Liver (tissue), 9 donors: Measurements from ENCODE around the gene UBE3B. TPM values are rescaled to one million over a fixed set of nuclear protein-coding genes. Genes with fewer than 3 reads are reported as not detected.

Experiments
- DNase-seq: peaks from one replicate; pipeline ENCODE4 v3.0.0-alpha.2; 2017; ENCODE audit warnings: low spot score
- H3K27ac ChIP-seq, 2 donors: one replicate each; pipeline ENCODE4 v1.7.0; 2013; ENCODE audit warnings: inconsistent platforms in 2 of 2, low read length in 2 of 2, control low read depth in 1 of 2, low read depth in 1 of 2, mild to moderate bottlenecking in 1 of 2
- H3K27me3 ChIP-seq, 4 donors: one replicate each; pipeline versions ENCODE4 v1.6.1 to v1.7.0; 2013; ENCODE audit warnings: low read length in 3 of 4, inconsistent platforms in 1 of 4, mild to moderate bottlenecking in 1 of 4, moderate library complexity in 1 of 4; ENCODE audit not compliant: control insufficient read depth in 4 of 4, insufficient read depth in 4 of 4
- H3K36me3 ChIP-seq, 4 donors: one replicate each; pipeline versions ENCODE4 v1.6.1 to v1.7.0; 2013; ENCODE audit warnings: low read length in 3 of 4, mild to moderate bottlenecking in 3 of 4, low read depth in 1 of 4, moderate library complexity in 1 of 4; ENCODE audit not compliant: control insufficient read depth in 4 of 4, insufficient read depth in 3 of 4
- H3K4me1 ChIP-seq, 4 donors: one replicate each; pipeline versions ENCODE4 v1.6.1 to v1.7.0; 2013; ENCODE audit warnings: low read length in 3 of 4, mild to moderate bottlenecking in 3 of 4, moderate library complexity in 1 of 4; ENCODE audit not compliant: control insufficient read depth in 4 of 4, insufficient read depth in 4 of 4
- H3K4me3 ChIP-seq, 3 donors: one replicate each; pipeline versions ENCODE4 v1.6.1 to v1.7.0; 2013; ENCODE audit warnings: low read length in 3 of 3, control low read depth in 1 of 3, low read depth in 1 of 3, mild to moderate bottlenecking in 1 of 3
- H3K9ac ChIP-seq, 2 donors: one replicate each; pipeline ENCODE4 v1.7.0; 2013; ENCODE audit warnings: low read length in 2 of 2, mild to moderate bottlenecking in 2 of 2, moderate library complexity in 2 of 2, control low read depth in 1 of 2, low read depth in 1 of 2
- H3K9me3 ChIP-seq, 4 donors: one replicate each; pipeline versions ENCODE4 v1.6.1 to v1.7.0; 2013; ENCODE audit warnings: low read length in 3 of 4; ENCODE audit not compliant: control insufficient read depth in 4 of 4
- ATF3 ChIP-seq: IDR thresholded peaks from 2 replicates; pipeline ENCODE4 v1.6.1; 2016; ENCODE audit warnings: antibody characterized with exemption
- EGR1 ChIP-seq, 2 donors: IDR thresholded peaks; 2 replicates each; pipeline ENCODE4 v1.6.1; 2016 to 2018; ENCODE audit warnings: antibody characterized with exemption in 2 of 2, low read depth in 2 of 2
- FOXA1 ChIP-seq: IDR thresholded peaks from 2 replicates; pipeline ENCODE4 v1.6.1; 2016; ENCODE audit warnings: antibody characterized with exemption
- FOXA2 ChIP-seq: IDR thresholded peaks from 2 replicates; pipeline ENCODE4 v1.6.1; 2016; ENCODE audit warnings: antibody characterized with exemption
- GABPA ChIP-seq, 2 donors: IDR thresholded peaks in 1 of 2; conservative IDR thresholded peaks in 1 of 2; 2 replicates each; pipeline ENCODE4 v1.6.1; 2016; ENCODE audit warnings: antibody characterized with exemption in 2 of 2, mild to moderate bottlenecking in 1 of 2, moderate library complexity in 1 of 2
- HNF4A ChIP-seq, 2 donors: conservative IDR thresholded peaks; 2 replicates each; pipeline ENCODE4 v1.6.1; 2016; ENCODE audit warnings: antibody characterized with exemption in 2 of 2, mild to moderate bottlenecking in 2 of 2
- HNF4G ChIP-seq: IDR thresholded peaks from 2 replicates; pipeline ENCODE4 v1.6.1; 2016; ENCODE audit warnings: antibody characterized with exemption
- NR2F2 ChIP-seq: IDR thresholded peaks from 2 replicates; pipeline ENCODE4 v1.6.1; 2016; ENCODE audit warnings: antibody characterized with exemption
- RAD21 ChIP-seq, 2 donors: IDR thresholded peaks; 2 replicates each; pipeline ENCODE4 v1.6.1; 2016; ENCODE audit warnings: antibody characterized with exemption in 2 of 2, mild to moderate bottlenecking in 2 of 2
- REST ChIP-seq: IDR thresholded peaks from 2 replicates; pipeline ENCODE4 v1.6.1; 2016; ENCODE audit warnings: antibody characterized with exemption, mild to moderate bottlenecking
- RXRA ChIP-seq, 2 donors: IDR thresholded peaks; 2 replicates each; pipeline ENCODE4 v1.6.1; 2017 to 2018; ENCODE audit warnings: antibody characterized with exemption in 2 of 2, mild to moderate bottlenecking in 1 of 2
- SP1 ChIP-seq: IDR thresholded peaks from 2 replicates; pipeline ENCODE4 v1.6.1; 2018; ENCODE audit warnings: antibody characterized with exemption, mild to moderate bottlenecking
- TAF1 ChIP-seq: conservative IDR thresholded peaks from 2 replicates; pipeline ENCODE4 v1.6.1; 2016; ENCODE audit warnings: antibody characterized with exemption, mild to moderate bottlenecking
- YY1 ChIP-seq: IDR thresholded peaks from 2 replicates; pipeline ENCODE4 v1.6.1; 2016; ENCODE audit warnings: antibody characterized with exemption, mild to moderate bottlenecking
- WGBS: extraction: QIAGEN DNeasy Blood & Tissue Kit; methylation state at CpG from one replicate; pipeline ENCODE4 v1.1.7; 2013; 5-methylcytosine and 5-hydroxymethylcytosine counted together
- polyA plus RNA-seq, 2 donors: library from polyadenylated mRNA; stranded (reverse) in 1 of 2; unstranded in 1 of 2; fragments of 200-250 nt in 1 of 2; fragments of >200 nt in 1 of 2; fragmentation: Nextera tagmentation in 1 of 2; extraction: Ambion mirVana in 1 of 2; gene quantifications; one replicate each; pipeline versions ENCODE4 v1.2.1 to v1.2.3, GENCODE V29; 2013 to 2015
- total RNA-seq, 2 donors: library from RNA; depleted of rRNA; stranded (reverse); fragments of >200 nt; gene quantifications; one replicate each; pipeline ENCODE4 v1.2.3, GENCODE V29; 2014
- TF ChIP-seq, protein P1 (sequence below): IDR thresholded peaks from 2 replicates; pipeline ENCODE4 v1.6.1; 2016; ENCODE audit warnings: antibody characterized with exemption
- TF ChIP-seq, protein P2 (sequence below): IDR thresholded peaks from 2 replicates; pipeline ENCODE4 v1.6.1; 2016; ENCODE audit warnings: antibody characterized with exemption
- TF ChIP-seq, protein P3 (sequence below): fragments of 150-350 bp; IDR thresholded peaks from 2 replicates; pipeline ENCODE4 v1.5.1; 2017; ENCODE audit warnings: improper control_type of control experiment, low read depth, low read length; ENCODE audit not compliant: missing input control
- donor health status: healthy.
- donor health status: healthy.
- donor health status: healthy.
- donor health status: healthy.
- donor health status: healthy.

Gene UBE3B
- total and polyA plus RNA-seq, 4 donors: 9.3 to 43.4 (median 24.1) TPM

DNA sequence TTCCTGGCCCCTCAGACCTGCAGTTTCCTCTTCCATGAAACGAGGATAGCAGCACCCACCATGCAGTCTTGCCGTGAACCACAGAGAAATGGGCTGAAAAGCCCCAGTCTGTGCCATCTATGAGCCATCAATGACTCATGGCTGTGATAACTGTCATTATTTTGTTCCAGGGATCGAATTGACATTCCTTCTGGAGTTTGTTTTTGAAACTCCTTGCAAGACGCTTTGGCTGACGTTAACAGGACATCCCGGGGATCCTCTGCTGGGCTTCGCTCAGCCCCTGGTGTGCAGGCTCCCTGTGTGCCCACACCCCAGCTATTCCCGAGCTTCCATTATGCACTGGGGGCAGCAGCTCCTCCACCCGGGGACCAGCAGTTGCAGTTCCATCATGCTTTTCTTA, 62.1 kb downstream of the UBE3B start:
- Histone ChIP-seq H3K36me3 (peaks cover 0 to 9% (median 0%) of the 10 kb centered on the region in 4 donors), H3K9ac (no peak overlapping the region), H3K4me3 (no peak overlapping the region), H3K4me1 (no peaks in the 10 kb centered on the region), H3K9me3 (no peaks in the 10 kb centered on the region), H3K27me3 (no peaks in the 10 kb centered on the region), H3K27ac (no peak overlapping the region)
- no peak for DNase-seq
- 66% methylated on average over 9 of the region's 9 CpGs for whole genome bisulfite sequencing
- no peak for TF ChIP-seq GABPA (IDR thresholded peaks at IDR 0.05 in 1 of 2, conservative IDR thresholded peaks at IDR 0.05 in 1 of 2)
- TF ChIP-seq FOXA2: no peak
- TF ChIP-seq, protein P1, sequence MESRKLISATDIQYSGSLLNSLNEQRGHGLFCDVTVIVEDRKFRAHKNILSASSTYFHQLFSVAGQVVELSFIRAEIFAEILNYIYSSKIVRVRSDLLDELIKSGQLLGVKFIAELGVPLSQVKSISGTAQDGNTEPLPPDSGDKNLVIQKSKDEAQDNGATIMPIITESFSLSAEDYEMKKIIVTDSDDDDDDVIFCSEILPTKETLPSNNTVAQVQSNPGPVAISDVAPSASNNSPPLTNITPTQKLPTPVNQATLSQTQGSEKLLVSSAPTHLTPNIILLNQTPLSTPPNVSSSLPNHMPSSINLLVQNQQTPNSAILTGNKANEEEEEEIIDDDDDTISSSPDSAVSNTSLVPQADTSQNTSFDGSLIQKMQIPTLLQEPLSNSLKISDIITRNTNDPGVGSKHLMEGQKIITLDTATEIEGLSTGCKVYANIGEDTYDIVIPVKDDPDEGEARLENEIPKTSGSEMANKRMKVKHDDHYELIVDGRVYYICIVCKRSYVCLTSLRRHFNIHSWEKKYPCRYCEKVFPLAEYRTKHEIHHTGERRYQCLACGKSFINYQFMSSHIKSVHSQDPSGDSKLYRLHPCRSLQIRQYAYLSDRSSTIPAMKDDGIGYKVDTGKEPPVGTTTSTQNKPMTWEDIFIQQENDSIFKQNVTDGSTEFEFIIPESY: no peak
- no peak for TF ChIP-seq TAF1
- no peak for TF ChIP-seq RAD21 (IDR thresholded peaks at IDR 0.05)
- no peak for TF ChIP-seq ATF3
- no peak for TF ChIP-seq RXRA (IDR thresholded peaks at IDR 0.05)
- TF ChIP-seq NR2F2: no peak
- TF ChIP-seq HNF4G: no peak
- TF ChIP-seq, protein P2, sequence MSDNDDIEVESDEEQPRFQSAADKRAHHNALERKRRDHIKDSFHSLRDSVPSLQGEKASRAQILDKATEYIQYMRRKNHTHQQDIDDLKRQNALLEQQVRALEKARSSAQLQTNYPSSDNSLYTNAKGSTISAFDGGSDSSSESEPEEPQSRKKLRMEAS: no peak
- TF ChIP-seq, protein P3, sequence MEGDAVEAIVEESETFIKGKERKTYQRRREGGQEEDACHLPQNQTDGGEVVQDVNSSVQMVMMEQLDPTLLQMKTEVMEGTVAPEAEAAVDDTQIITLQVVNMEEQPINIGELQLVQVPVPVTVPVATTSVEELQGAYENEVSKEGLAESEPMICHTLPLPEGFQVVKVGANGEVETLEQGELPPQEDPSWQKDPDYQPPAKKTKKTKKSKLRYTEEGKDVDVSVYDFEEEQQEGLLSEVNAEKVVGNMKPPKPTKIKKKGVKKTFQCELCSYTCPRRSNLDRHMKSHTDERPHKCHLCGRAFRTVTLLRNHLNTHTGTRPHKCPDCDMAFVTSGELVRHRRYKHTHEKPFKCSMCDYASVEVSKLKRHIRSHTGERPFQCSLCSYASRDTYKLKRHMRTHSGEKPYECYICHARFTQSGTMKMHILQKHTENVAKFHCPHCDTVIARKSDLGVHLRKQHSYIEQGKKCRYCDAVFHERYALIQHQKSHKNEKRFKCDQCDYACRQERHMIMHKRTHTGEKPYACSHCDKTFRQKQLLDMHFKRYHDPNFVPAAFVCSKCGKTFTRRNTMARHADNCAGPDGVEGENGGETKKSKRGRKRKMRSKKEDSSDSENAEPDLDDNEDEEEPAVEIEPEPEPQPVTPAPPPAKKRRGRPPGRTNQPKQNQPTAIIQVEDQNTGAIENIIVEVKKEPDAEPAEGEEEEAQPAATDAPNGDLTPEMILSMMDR: no peak
- TF ChIP-seq FOXA1: no peak
- no peak for TF ChIP-seq EGR1 (IDR thresholded peaks at IDR 0.05; ENCODE audit: low read depth in 2 of 2)
- TF ChIP-seq HNF4A (conservative IDR thresholded peaks at IDR 0.05): no peak
- no peak for TF ChIP-seq YY1
- no peak for TF ChIP-seq SP1
- TF ChIP-seq REST: no peak
